Renal cortical epithelial cell (primary cell): ENCODE data around the gene CHORDC1. TPM values are rescaled to one million over a fixed set of nuclear protein-coding genes. Genes with fewer than 3 reads are reported as not detected.
"Not testable (repeated sequence)": the region's sequence is repeated elsewhere in the genome, so short reads cannot be mapped to it uniquely, and the experiment has no call there.

Source experiments
- DNase-seq: peaks from one replicate; pipeline ENCODE4 v3.0.0-alpha.2; 2011; ENCODE audit warnings: low read depth
- total RNA-seq: library from RNA; depleted of rRNA; stranded (reverse); fragments of >200 nt; gene quantifications from 2 replicates; pipeline ENCODE4 v1.2.3, GENCODE V29; 2014

CHORDC1 gene
- 36.5 and 43.5 TPM in 2 replicates for total RNA-seq

- peak; percentile 71 for DNase-seq
Observed at GRCh38 chr11:90222459-90223247, at the start of gene CHORDC1. CHORDC1 (minus strand) TSS chr11:90223049; CDS start chr11:90222954, 95 bp downstream.

- no peak for DNase-seq
Observed at GRCh38 chr11:90257158-90257525, 34.3 kb upstream of the CHORDC1 start.

- no peak for DNase-seq
Observed at GRCh38 chr11:90256404-90257157, 33.7 kb upstream of the CHORDC1 start.

- DNase-seq: no peak
Observed at GRCh38 chr11:90254065-90254464, 31.2 kb upstream of the CHORDC1 start.

- no peak for DNase-seq
Observed at GRCh38 chr11:90252053-90252452, 29.2 kb upstream of the CHORDC1 start.

GRCh38 chr11:90251599-90251998, 28.8 kb upstream of the CHORDC1 start:
- DNase-seq: no peak

- DNase-seq: no peak
Observed at GRCh38 chr11:90250970-90251369, 28.1 kb upstream of the CHORDC1 start.

- no peak for DNase-seq
Observed at GRCh38 chr11:90246468-90246867, 23.6 kb upstream of the CHORDC1 start.

- DNase-seq: no peak
Observed at GRCh38 chr11:90243534-90243933, 20.7 kb upstream of the CHORDC1 start.

GRCh38 chr11:90242894-90243416, 20.1 kb upstream of the CHORDC1 start:
- no peak for DNase-seq

GRCh38 chr11:90241414-90241813, 18.6 kb upstream of the CHORDC1 start:
- DNase-seq: no peak

- DNase-seq: not testable (repeated sequence)
Observed at GRCh38 chr11:90239967-90240636, 17.3 kb upstream of the CHORDC1 start.

GRCh38 chr11:90237004-90237403, 14.2 kb upstream of the CHORDC1 start:
- DNase-seq: no peak

- no peak for DNase-seq
Observed at GRCh38 chr11:90235526-90235925, 12.7 kb upstream of the CHORDC1 start.

- no peak for DNase-seq
Observed at GRCh38 chr11:90234977-90235376, 12.1 kb upstream of the CHORDC1 start.

GRCh38 chr11:90229791-90230190, 6.9 kb upstream of the CHORDC1 start:
- DNase-seq: no peak

GRCh38 chr11:90228056-90228455, 5.2 kb upstream of the CHORDC1 start:
- DNase-seq: no peak

GRCh38 chr11:90223248-90223585, 368 bp upstream of the CHORDC1 start:
- DNase-seq: no peak

- peak; percentile 18 for DNase-seq
Observed at GRCh38 chr11:90221803-90222458, 918 bp downstream of the CHORDC1 start.

- DNase-seq: peak; percentile 46
Observed at GRCh38 chr11:90220391-90220790, 2.5 kb downstream of the CHORDC1 start.

- DNase-seq: no peak
Observed at GRCh38 chr11:90219438-90219837, 3.4 kb downstream of the CHORDC1 start.

- DNase-seq: no peak
Observed at GRCh38 chr11:90218606-90219005, 4.2 kb downstream of the CHORDC1 start.
